NK-92 (cell line): ENCODE results near the gene KIF1B.
"Not testable (repeated sequence)": the region's sequence is repeated elsewhere in the genome, so short reads cannot be mapped to it uniquely, and the experiment has no call there.

Experiments
- DNase-seq: peaks from one replicate; lab custom pipeline; 2025; ENCODE audit not compliant: unreplicated experiment; lab: John Stamatoyannopoulos, UW

The KIF1B gene

DNA sequence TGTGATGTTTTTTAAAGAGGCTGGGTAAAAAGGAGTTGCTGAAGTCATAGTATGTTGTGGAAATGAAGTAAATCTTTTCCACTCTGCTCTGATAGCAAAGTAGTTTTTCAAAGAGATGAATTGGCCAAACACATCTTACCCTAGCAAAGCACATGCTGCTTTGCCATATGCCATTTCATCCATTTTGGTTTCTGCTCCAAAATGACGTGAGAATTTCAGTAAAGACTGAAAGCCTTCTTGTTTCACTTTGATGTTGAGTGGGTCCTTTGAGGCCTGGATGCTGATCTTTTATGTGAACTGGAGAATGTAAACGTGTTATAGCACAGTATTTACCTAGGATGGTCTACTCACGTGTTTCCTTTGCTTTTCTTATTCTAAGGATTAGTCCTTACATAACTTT is 115.2 kb downstream of the KIF1B start:
- DNase-seq = no peak

DNA sequence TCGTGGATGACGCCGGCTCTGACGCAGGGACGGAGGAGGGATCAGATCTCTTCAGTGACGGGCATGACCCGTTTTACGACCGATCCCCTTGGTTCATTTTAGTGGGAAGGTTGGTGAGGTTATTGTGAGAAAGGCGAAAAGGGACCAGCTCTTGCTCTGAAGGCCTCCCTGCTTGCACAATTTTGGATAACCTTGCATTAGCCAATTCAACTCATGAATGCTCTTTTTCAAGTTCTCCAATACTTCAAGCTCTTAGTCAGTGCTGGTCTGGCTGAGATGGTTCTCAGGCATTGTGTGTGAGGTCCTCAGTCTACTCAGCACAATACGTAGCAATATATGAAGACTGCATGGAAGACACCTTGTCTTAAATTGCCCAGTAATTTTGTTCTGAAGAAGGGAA is 115.9 kb downstream of the KIF1B start:
- DNase-seq = no peak

DNA sequence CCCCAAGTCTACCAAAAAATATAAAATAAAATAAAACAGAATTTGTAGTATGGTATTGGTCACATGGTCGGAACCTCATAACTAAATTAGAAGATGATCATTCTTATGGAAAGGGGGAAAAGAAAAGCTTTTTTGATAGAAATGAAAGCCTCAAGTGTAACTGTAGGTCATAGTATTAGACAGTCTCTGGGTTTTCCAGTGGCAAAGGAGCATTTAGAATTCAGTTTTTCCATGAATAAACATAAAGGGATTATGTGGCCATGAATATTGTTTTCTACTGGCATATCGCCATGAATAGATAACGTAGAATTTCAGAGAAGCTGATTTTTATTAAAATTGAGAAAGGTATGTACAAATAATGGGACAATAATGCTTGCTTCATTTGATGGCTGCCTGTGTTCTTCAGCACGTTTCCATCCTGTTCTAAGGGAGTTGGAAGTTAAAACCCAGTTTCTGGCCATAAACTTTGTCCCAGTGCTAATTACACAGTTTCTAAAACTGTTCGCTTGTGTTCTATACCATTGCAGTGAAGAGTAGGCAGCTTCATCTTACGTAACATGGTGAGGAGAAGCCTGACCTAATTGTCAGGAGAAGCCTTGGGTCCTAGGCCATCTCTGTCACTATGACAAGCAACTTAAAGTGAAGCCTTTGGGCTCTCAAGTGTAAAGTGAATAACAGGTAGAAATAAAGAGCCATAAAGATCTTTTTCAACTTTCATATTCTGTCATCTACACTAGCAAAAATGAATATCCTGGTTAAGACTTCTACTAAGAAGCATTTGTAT is 118.0 kb downstream of the KIF1B start:
- no peak for DNase-seq

DNA sequence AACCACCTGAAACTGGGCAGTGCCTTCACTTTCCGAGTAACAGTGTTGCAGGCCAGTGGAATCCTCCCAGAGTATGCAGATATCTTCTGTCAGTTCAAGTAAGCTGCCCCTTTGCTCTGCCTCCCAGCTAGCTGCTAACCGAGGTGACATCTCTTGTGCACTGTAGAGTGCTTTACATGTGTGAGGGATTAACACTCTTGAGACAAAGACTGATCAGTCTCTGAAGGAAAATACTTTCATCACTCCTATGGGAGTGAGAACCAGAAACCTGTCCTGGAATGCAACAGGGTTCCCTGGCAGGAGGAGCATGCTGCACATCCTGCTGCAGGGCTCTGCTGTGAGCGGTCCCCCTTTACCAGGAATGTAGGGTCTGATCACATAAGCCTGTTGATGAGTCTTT is 127.1 kb downstream of the KIF1B start:
- no peak for DNase-seq

DNA sequence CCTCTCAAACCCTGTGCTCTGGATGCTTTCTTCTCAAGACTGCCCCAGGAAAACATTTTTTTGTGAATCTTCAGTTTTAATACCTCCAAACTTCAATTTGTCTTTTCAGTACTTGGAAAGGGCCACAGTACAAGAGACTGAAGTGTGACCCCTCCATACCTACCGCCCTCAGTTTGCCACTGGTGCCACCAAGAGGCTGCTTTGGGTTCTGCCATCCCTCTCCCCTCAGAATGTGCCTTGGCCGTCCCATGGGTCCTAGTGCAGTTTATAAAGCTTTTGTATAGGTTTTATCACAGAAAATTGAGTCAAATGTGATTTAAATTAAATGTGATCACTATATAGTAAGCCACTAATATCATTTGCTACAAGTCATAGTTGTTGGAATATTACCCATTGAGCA is 127.7 kb downstream of the KIF1B start:
- no peak for DNase-seq

DNA sequence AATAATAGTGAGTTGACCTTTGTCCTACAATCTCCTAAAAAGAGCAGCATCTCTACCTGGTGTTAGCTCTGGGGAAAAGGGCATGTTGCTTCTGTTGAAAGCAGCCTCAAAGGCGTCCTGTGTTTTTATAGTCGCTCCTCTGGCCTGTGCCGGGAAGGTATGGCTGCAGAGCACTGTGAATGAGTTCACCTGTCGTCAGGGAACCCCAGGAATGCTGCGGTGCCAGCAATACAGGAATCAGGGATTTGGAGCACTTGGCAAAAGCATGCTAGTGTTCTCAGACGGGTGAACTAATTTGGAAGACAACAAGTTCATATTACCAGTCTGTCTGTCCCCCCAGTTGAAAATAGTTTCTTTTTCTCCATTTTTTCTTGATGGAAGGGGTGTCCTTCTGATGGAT is 128.2 kb downstream of the KIF1B start:
- no peak for DNase-seq

DNA sequence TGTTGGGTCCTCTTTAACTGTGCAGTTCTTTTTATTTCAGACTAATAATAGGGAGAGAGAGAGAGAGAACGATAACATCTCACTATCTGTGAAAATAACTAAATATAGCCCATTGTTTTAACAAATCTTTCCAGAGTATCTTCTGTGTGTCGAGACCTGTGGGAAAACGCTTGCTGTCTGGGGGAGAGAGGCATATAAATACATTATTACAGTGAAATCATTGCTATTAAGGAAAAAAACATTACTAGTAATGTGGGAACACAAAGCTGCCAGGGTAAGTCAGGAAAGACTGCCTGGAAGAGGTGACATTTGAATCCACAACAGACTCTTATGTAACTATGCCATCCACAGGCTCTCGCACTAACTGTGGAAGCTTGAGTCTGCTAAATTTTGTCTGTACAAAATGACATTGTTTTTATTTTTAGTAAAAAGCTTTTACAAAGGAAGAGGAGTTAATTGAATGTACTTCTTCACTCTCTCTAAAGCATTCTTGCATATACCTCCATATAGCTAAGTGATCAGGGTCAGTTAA is 128.7 kb downstream of the KIF1B start:
- no peak for DNase-seq

DNA sequence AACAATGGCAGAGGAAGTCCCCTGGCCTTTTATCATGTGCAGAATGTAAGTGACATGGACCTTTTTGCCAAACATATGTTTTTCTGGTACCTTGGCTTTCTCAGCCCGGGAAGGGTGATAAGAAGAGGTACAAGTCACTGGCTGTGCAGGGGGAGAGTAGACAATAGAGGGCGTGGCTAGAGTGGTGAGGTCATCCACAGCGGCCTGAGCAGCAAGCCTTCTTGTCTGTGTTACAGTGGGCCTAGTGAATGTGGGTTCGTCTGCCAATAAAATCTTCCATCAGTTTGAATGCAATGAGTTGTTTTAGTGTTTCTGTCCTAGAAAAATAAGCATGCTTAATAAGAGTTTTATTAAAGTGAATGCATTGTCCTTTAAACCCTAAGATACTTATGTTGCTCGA is 129.4 kb downstream of the KIF1B start:
- no peak for DNase-seq

DNA sequence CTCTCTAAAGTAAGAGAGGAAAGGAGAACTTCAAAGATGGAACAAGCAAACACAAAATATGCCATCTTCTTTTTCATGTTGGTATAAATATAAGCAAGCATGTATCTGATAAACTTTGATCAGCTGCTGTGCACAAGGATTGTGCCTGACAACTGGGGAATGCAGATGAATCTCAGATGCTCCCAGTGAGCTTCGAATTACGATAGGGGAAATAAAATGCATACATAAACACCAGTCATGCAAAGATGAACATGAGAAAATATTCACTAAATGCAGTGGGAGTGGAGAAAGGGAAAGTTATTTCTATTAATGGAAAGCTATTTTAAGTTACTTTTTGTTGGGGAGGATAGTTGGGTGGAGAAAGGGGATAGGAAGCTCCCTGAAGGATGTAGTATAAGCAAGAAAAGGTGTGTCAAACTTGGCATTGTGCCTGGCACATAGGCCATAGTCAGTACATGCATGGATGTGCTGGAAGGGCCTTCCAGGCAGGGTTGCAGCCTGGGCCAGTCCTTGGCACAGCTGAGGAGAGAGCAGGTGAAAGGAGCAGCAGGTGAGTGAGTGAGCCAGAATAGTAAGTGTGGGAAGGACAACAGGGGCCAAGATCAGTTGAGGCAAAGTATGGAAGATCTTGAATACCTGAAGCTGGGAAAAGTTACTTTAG is 130.7 kb downstream of the KIF1B start:
- no peak for DNase-seq

DNA sequence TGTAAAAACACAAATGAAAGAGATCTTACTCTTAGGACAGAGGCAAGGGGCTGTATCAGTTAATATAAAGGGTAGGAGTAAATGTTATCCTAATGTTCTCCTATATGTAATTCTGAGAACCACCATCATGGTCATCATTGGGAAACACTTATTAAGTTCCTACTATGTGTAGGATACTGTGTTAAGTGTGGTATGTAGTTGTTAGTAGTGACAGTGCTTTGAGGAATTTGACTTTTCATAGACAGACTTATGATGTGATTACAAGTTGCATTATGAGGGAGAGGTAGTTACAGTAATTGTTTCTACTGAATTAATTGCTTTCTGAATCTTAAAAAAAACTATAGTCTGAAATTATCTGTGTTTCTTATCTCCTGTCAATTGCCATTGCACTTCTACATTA is 136.7 kb downstream of the KIF1B start:
- DNase-seq = no peak

DNA sequence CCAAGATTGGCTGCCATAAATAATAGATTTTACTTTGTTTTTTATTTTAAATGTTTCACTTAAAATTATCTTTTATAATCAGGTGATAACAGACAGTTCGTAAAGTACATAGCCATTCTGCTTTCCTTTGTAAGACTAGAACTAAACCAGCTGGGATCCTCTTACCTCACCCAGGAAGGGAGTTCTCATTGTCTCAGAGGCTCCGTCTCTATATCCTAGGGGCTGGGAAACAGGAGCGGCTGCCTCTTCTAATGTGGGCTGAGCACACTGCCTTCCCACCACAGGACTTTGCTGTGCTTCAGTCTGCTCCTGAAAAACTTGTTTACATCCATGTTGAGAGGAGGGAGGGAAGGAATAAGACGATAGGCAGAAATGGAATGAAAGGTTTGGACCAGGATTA is 142.9 kb downstream of the KIF1B start:
- DNase-seq = no peak

DNA sequence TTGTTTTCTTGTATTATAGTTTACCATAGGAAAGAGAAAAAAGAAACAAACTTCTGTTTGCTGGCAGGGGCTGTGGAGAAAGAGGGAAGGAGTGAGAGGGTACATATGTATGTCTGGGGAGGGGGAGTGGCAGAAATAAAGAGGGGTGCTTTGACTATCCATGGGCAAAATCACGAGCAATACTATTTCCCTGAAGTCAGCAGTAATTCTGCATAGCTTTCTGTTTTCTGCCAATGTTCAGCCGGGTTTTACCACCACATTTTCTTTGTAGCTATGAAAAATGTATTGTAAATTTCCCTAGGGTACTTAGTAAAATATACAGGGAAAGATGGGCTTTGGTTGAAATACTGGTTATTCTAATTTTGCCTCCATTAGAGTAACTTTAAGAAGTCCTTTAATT is 143.3 kb downstream of the KIF1B start:
- no peak for DNase-seq

DNA sequence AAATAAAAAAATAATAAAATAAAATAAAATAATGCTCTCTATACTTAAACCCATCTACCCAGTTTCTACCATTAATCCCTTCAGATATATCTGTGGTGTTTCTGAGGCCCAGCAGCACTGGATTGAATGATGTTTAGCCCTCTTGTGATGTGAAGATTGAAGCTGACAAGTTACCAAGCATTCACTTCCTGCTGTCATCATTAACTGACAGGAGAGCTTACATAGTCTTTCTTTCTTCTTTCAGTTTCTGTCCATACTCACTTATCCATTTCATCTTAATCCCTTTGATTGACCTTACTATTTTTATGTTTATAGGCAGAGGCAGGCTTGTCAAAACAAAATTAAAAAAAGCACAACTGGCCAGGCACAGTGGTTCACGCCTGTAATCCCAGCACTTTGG is 149.7 kb downstream of the KIF1B start:
- DNase-seq = no peak

DNA sequence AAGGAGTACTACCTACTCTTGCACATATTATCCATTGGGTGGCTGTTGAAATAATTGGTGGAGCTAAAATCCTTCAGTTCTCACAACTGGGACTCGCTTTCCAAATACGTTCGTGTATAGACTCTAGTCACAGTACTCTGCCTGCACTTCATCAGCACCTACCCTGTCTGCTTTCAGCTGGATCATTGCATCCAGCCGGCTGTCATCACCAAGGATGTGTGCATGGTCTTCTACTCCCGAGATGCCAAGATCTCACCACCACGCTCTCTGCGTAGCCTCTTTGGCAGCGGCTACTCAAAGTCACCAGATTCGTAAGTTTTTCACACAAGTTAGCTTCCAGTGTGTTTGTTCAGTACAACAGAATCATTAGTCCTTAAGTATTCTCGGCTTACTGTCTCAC is 151.1 kb downstream of the KIF1B start:
- no peak for DNase-seq

DNA sequence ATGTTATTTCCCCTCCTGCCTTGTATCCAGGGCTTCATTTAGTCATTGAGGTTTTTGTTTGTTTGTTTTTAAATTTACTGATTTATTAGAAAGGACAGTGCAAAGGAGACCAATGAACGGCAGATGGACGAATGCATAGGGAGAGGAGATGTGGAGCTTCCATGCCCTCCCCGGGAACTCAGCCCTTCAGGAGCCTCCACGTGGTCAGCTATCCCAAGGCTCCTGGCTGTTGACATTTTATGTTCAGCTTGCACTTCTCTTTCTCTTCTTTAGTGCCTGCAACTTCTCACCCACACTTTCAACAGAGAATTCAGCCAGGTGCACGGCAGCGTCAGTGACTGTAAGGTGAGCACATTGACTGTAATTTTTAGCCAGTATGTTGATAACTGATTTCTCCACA is 157.8 kb downstream of the KIF1B start:
- no peak for DNase-seq

DNA sequence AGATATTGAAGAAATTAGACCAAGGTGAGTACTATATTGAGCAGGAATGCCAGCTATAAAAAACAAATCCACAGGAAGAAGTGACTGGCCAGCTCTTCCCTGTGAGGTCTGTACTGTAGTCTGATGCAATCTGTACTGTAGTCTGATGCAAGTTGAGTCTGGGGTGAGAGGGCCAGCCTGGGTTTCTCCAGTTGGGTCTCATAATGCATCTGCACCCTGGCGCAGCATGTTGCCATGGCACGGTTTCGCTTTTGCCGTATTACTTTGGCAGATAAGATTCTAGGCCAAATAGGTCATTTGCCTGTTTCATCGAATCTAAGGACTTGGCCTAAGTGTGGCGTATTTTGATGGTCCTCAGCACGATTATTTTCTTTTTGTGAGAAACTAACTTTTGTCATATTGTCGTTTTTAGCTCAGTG is 164.1 kb downstream of the KIF1B start:
- no peak for DNase-seq

DNA sequence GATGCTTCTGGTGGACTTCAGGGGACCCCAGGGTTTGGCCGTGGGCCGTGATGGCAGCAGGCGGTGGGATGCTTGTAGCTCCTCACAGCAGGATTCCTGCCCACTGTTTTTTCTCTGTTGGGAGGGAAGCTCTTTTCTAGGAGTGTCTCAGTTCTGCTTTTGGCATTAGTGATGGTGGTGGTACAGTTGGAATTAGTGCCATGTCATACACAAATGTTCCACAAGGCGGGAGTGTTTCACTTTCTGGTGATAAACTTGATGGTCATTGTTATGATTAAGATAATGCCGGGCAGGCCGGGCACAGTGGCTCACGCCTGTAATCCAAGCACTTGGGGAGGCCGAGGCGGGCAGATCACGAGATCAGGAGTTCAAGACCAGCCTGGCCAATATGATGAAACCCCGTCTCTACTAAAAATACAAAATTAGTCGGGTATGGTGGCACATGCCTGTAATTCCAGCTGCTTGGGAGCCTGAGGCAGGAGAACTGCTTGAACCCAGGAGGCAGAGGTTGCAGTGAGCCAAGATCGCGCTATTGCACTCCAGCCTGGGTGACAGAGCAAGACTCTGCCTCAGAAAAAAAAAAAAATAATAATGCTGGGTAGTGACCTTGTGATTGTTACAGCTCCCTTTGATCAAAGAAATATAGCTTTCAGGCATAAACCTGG is 167.1 kb downstream of the KIF1B start:
- DNase-seq = not testable (repeated sequence)

DNA sequence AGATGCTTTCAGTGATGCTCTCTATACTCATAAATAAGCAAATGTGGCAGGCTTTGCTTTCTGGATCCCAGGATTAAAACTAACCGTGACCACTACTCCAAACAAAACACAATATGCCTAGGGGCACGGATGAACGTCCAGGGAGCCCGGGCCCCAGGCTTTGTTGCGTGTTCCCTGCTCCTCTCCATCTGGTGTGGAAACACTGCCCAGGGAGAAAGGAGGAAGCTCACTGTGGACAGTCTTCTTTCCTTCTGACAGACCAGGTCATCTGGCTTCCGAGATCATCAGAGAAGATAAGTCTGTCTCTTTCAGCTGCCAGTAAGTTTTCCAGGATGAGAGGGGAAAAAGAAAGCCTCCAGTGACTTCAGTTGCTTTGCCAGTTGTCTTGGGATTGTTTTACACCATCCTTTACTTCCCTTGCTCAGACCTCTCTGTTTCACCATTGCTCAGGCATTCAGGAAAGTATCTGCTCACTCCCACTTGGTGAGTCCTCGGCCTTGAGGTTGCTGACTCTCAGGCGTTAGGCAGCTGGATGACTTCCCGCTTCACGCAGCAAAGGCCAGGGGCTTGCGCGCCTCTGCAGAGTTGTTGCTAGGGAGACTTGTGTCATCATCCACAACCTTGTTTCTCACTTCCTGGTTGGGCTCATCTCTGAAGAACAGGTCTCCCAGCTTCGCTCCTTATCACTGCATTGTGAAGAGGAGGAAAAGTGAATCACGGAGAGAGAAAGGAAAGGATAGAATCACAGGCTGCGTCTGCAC is 167.9 kb downstream of the KIF1B start:
- no peak for DNase-seq

DNA sequence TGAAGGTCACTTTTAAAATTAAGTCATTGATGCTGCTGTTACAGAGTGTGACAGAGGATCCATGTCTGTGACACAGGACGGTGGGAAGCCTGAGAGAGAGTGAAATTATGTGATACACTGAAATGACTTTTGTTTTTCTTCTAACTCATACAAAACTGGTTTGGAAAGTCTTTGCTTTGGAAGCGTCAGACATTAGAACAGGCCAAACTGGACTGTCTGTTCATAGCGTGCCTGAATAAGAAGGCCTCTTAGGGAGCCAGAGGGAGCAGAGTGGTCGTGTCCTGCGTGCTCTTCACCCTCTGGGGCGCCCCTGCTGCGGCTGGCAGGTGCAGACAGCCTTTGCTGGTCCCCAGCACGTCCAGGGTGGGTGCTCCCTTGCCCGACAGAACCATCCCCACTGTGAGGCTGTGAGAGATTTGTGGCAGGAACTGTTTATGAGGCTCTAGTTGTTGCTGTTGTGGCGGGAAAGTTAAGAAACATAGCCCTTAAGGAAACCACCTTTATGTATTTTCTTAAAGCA is 168.8 kb downstream of the KIF1B start:
- no peak for DNase-seq

DNA sequence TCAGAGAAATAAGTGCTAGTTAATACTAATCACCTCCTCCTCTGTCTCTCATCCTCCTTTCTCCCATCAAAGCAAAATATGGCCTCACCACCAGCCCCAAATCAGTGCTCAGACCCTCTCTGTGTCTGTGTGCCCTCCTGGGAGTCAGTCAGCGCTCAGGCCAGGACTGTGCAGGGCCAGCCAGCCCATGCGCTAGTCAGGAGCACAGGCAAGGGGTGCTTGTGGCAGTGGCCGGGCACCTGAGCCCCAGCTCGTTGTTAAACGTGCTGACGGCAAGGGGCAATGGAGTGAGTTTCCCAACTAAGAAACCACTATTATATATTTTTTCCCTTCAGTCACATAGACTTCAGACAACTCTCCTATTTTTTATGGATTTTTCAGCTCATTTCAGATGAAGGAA is 169.3 kb downstream of the KIF1B start:
- DNase-seq = no peak
